Natural killer cell (primary cell): Measurements from ENCODE around the gene ZNF646. TPM values are rescaled to one million over a fixed set of nuclear protein-coding genes. Genes with fewer than 3 reads are reported as not detected.

Source experiments
- ATAC-seq, 3 donors: fragments of 150-1000 bp in 2 of 3; fragments of 200-7000 bp in 1 of 3; cut with Tn5 transposase; 1 replicate in 1 of 3; 2 replicates in 2 of 3; pipeline ENCODE4 v1.10.0; 2021; ENCODE audit warnings: mild to moderate bottlenecking in 2 of 3, moderate library complexity in 2 of 3
- DNase-seq, 2 donors: peaks; one replicate each; pipeline versions ENCODE4 v3.0.0 to v3.0.0-alpha.2; 2013 to 2021; ENCODE audit warnings: mixed read lengths in 1 of 2
- H3K27ac ChIP-seq: one replicate; pipeline ENCODE4 v1.5.1; 2013; ENCODE audit warnings: mild to moderate bottlenecking, low read length
- H3K27me3 ChIP-seq: one replicate; pipeline ENCODE4 v1.6.1; 2013; ENCODE audit warnings: low read length; ENCODE audit not compliant: control insufficient read depth, insufficient read depth
- H3K36me3 ChIP-seq: one replicate; pipeline ENCODE4 v1.6.1; 2013; ENCODE audit warnings: low read length; ENCODE audit not compliant: control insufficient read depth, insufficient read depth
- H3K4me1 ChIP-seq: one replicate; pipeline ENCODE4 v1.6.1; 2013; ENCODE audit warnings: low read length; ENCODE audit not compliant: control insufficient read depth, insufficient read depth
- H3K4me3 ChIP-seq: one replicate; pipeline ENCODE4 v1.5.1; 2013; ENCODE audit warnings: low read length
- H3K9me3 ChIP-seq: one replicate; pipeline ENCODE4 v1.6.1; 2013; ENCODE audit warnings: low read length; ENCODE audit not compliant: control insufficient read depth, insufficient read depth
- H3K27ac Mint-ChIP-seq, 2 donors: one replicate each; pipeline ENCODE4 v1.8.0; 2022; ENCODE audit warnings: mild to moderate bottlenecking in 2 of 2, mixed read lengths in 2 of 2, moderate library complexity in 1 of 2
- H3K27me3 Mint-ChIP-seq, 2 donors: one replicate each; pipeline ENCODE4 v1.8.0; 2022; ENCODE audit warnings: low read depth in 2 of 2, mixed read lengths in 2 of 2
- H3K36me3 Mint-ChIP-seq: one replicate; pipeline ENCODE4 v1.8.0; 2022; ENCODE audit warnings: mixed read lengths
- H3K4me1 Mint-ChIP-seq, 2 donors: one replicate each; pipeline ENCODE4 v1.8.0; 2022; ENCODE audit warnings: mixed read lengths in 2 of 2
- H3K4me3 Mint-ChIP-seq: one replicate; pipeline ENCODE4 v1.8.0; 2022; ENCODE audit warnings: mild to moderate bottlenecking, moderate library complexity, mixed read lengths
- H3K9me3 Mint-ChIP-seq, 2 donors: one replicate each; pipeline ENCODE4 v1.8.0; 2022; ENCODE audit warnings: mixed read lengths in 2 of 2
- CTCF ChIP-seq: fragments of 200-600 bp; IDR thresholded peaks from one replicate; pipeline ENCODE4 v1.8.0; 2022; ENCODE audit warnings: antibody characterized with exemption
- WGBS: methylation state at CpG from one replicate; pipeline ENCODE4 v1.1.7; 2013; ENCODE audit warnings: missing lambda C conversion rate; ENCODE audit not compliant: insufficient coverage; 5-methylcytosine and 5-hydroxymethylcytosine counted together
- intact Hi-C: fragments of 100-400 bp; cut with micrococcal nuclease; formaldehyde crosslinking; loops from one replicate; pipeline ENCODE4 v1.14.2; 2022
- total RNA-seq, 4 donors: library from RNA; stranded (reverse); fragments of 120-200 nt in 1 of 4; gene quantifications; one replicate each; pipeline versions ENCODE4 v1.2.3 to v1.2.4, GENCODE V29; 2013 to 2022

Gene ZNF646
- total RNA-seq, 3 donors from 2014 or later (not counting 1 experiment from before 2014, with no cell fraction given), result 22.0 to 31.1 (median 30.1) TPM

GRCh38 chr16:31067342-31067741 is 6.9 kb upstream of the ZNF646 start:
- WGBS, result 97% methylated on average over 2 of the region's 3 CpGs
- DNase-seq (no peak), ATAC-seq (no peak)
- Histone ChIP-seq H3K9me3 (no peaks in the 10 kb centered on the region), H3K27me3 (no peaks in the 10 kb centered on the region), H3K27ac (no peak overlapping the region), H3K4me3 (no peak overlapping the region), H3K36me3 (no peaks in the 10 kb centered on the region), H3K4me1 (peaks cover 47% of the 10 kb centered on the region)
- Mint-ChIP-seq H3K27ac (peak overlapping the region in 1 of 2 donors; percentile 49), H3K36me3 (no peaks in the 10 kb centered on the region), H3K27me3 (no peaks in the 10 kb centered on the region), H3K4me1 (peaks cover 59 to 62% of the 10 kb centered on the region in 2 donors), H3K4me3 (no peak overlapping the region), H3K9me3 (no peaks in the 10 kb centered on the region)
- intact Hi-C loops, result no loop called here
- no peak for TF ChIP-seq CTCF

GRCh38 chr16:31071861-31072260 is 2.4 kb upstream of the ZNF646 start:
- peaks cover 8% of the 10 kb centered on the region for H3K36me3 ChIP-seq
- no peak overlapping the region for H3K4me3 ChIP-seq
- Mint-ChIP-seq H3K36me3 (no peaks in the 10 kb centered on the region), H3K4me3 (peak overlapping the region; percentile 97), H3K4me1 (peaks cover 45 to 47% of the 10 kb centered on the region in 2 donors), H3K9me3 (no peaks in the 10 kb centered on the region), H3K27me3 (no peaks in the 10 kb centered on the region), H3K27ac (peak overlapping the region; percentile 95 to 97)
- no peaks in the 10 kb centered on the region for H3K9me3 ChIP-seq
- peaks cover 23% of the 10 kb centered on the region for H3K4me1 ChIP-seq
- no peaks in the 10 kb centered on the region for H3K27me3 ChIP-seq
- intact Hi-C loops, result no loop called here
- ATAC-seq, result no peak
- WGBS, result 80% methylated on average over 4 of the region's 4 CpGs
- TF ChIP-seq CTCF, result no peak
- no peak for DNase-seq
- peak overlapping the region; percentile 36 for H3K27ac ChIP-seq

- H3K4me3 ChIP-seq, result peak overlapping the region; percentile 92
- no peak for TF ChIP-seq CTCF
- ATAC-seq (no peak), DNase-seq (peak in 1 of 2 donors; percentile 55)
- intact Hi-C loops, result loop anchor here (1.0 kb wide), 1 partner anchor 39 kb away; the partner anchor contains the start of gene STX4
- peaks cover under 1% of the 10 kb centered on the region for H3K36me3 Mint-ChIP-seq
- peaks cover 42 to 46% of the 10 kb centered on the region in 2 donors for H3K4me1 Mint-ChIP-seq
- H3K9me3 Mint-ChIP-seq, result no peaks in the 10 kb centered on the region
- peaks cover 16% of the 10 kb centered on the region for H3K36me3 ChIP-seq
- H3K27ac ChIP-seq, result peak overlapping the region; percentile 36
- peak overlapping the region; percentile 97 for H3K4me3 Mint-ChIP-seq
- WGBS, result 8% methylated on average over 26 of the region's 27 CpGs
- H3K9me3 ChIP-seq, result no peaks in the 10 kb centered on the region
- H3K27ac Mint-ChIP-seq, result peak overlapping the region; percentile 95 to 97
- peaks cover 23% of the 10 kb centered on the region for H3K4me1 ChIP-seq
- H3K27me3 Mint-ChIP-seq, result no peaks in the 10 kb centered on the region
- no peaks in the 10 kb centered on the region for H3K27me3 ChIP-seq
Observed at GRCh38 chr16:31072540-31073141, 1.6 kb upstream of the ZNF646 start.
